Lower lobe of right lung (tissue), 2 donors: Measurements from ENCODE around the gene GCNT3. TPM values are rescaled to one million over a fixed set of nuclear protein-coding genes. Genes with fewer than 3 reads are reported as not detected.
"Not testable (repeated sequence)": the region's sequence is repeated elsewhere in the genome, so short reads cannot be mapped to it uniquely, and the experiment has no call there.

ENCODE experiments used
- ATAC-seq, 2 donors: fragments of 200-7000 bp; cut with Tn5 transposase; one replicate each; pipeline ENCODE4 v1.9.1; 2020 to 2022; ENCODE audit warnings: mild to moderate bottlenecking in 2 of 2, moderate library complexity in 2 of 2
- DNase-seq: peaks from one replicate; pipeline ENCODE4 v3.0.0-alpha.2; 2020
- H3K27ac ChIP-seq: fragments of 200-600 bp; one replicate; pipeline ENCODE4 v1.8.0; 2022
- H3K27me3 ChIP-seq: fragments of 200-600 bp; one replicate; pipeline ENCODE4 v1.8.0; 2022; ENCODE audit warnings: low read depth
- H3K36me3 ChIP-seq: fragments of 200-600 bp; one replicate; pipeline ENCODE4 v1.8.0; 2022; ENCODE audit warnings: mild to moderate bottlenecking
- H3K4me1 ChIP-seq: fragments of 200-600 bp; one replicate; pipeline ENCODE4 v1.8.0; 2022
- H3K4me3 ChIP-seq: fragments of 200-600 bp; one replicate; pipeline ENCODE4 v1.8.0; 2022; ENCODE audit warnings: mild to moderate bottlenecking
- H3K9me3 ChIP-seq: fragments of 200-600 bp; one replicate; pipeline ENCODE4 v1.8.0; 2022
- intact Hi-C: fragments of 100-400 bp; cut with DNase I; formaldehyde crosslinking; loops from one replicate; pipeline ENCODE4 v1.11.0; 2022
- total RNA-seq: library from RNA; stranded (reverse); fragmentation: NEBNext Ultra II Directional; extraction: Animal tissue kit (Norgen Biotek cat#: 25700); gene quantifications from one replicate; pipeline ENCODE4 v1.2.1, GENCODE V29; 2021
- TF ChIP-seq, protein P1 (sequence below): fragments of 200-600 bp; IDR thresholded peaks from one replicate; pipeline ENCODE4 v1.8.0; 2022; ENCODE audit warnings: antibody characterized with exemption, mild to moderate bottlenecking
- donor health status: DM: no; HTN: yes; CAD: no; lungs with severe emphysema.

The GCNT3 gene
- total RNA-seq, 1 donor from 2014 or later: 0.68 TPM

DNA sequence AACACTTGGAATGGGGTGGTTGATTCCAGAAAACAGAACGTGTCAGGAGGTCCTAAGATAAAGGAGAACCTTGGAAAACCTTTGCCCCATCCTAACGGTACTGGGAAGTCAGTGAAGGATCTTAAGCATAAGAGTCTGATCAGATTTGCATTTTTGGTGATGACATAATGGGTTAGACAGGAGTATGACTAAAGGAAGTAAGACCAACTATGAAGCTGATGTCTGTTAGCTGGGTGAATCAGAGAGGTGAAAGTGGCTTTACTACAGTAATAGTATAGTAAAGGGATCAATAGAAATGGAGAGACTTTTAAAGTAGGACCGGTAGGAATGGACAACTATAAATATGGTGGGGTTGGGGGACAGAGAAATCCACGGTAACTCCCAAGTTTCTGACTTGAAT lies 33.2 kb downstream of the GCNT3 start:
- TF ChIP-seq, protein P1, sequence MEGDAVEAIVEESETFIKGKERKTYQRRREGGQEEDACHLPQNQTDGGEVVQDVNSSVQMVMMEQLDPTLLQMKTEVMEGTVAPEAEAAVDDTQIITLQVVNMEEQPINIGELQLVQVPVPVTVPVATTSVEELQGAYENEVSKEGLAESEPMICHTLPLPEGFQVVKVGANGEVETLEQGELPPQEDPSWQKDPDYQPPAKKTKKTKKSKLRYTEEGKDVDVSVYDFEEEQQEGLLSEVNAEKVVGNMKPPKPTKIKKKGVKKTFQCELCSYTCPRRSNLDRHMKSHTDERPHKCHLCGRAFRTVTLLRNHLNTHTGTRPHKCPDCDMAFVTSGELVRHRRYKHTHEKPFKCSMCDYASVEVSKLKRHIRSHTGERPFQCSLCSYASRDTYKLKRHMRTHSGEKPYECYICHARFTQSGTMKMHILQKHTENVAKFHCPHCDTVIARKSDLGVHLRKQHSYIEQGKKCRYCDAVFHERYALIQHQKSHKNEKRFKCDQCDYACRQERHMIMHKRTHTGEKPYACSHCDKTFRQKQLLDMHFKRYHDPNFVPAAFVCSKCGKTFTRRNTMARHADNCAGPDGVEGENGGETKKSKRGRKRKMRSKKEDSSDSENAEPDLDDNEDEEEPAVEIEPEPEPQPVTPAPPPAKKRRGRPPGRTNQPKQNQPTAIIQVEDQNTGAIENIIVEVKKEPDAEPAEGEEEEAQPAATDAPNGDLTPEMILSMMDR: no peak
- ATAC-seq (no peak), DNase-seq (no peak)
- Histone ChIP-seq H3K4me3 (no peak overlapping the region), H3K9me3 (no peaks in the 10 kb centered on the region), H3K27me3 (no peaks in the 10 kb centered on the region), H3K27ac (no peak overlapping the region), H3K4me1 (no peaks in the 10 kb centered on the region), H3K36me3 (peaks cover 85% of the 10 kb centered on the region)
- intact Hi-C loops: no loop called here

DNA sequence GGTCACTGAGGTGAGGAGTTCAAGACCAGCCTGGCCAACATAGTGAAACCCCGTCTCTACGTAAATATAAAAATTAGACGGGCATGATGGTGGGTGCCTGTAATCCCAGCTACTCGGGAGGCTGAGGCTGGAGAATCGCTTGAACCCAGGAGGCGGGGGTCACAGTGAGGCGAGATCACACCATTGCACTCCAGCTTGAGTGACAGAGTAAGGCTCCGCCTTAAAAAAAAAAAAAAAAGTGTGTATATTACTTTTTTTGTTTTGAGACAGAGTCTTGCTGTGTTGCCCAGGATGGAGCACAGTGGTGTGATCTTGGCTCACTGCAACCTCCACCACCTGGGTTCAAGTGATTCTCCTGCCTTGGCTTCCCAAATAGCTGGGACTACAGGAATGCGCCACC lies 34.2 kb downstream of the GCNT3 start:
- H3K36me3 ChIP-seq: peaks cover 87% of the 10 kb centered on the region
- intact Hi-C loops, ATAC-seq, H3K4me1 ChIP-seq, H3K4me3 ChIP-seq, H3K9me3 ChIP-seq, H3K27me3 ChIP-seq, H3K27ac ChIP-seq, DNase-seq: not testable (repeated sequence)

DNA sequence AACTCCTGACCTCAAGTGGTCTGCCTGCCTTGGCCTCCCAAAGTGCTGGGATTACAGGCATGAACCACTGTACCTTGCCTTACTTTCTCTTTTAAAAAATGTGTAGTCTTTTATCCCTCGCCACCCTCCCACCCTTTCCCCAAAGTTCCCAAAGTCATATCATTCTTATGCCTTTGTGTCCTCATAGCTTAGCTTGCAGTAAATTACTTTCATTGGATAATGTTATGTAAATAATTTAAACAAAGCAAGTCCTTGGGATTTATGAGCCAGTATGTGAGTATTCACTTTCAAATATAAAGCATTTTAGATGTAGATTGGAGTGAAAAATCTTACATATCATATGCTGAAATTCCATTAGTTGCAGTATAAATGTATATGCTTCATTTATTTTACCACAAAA lies 34.7 kb downstream of the GCNT3 start:
- no peak for DNase-seq
- peaks cover 87% of the 10 kb centered on the region for H3K36me3 ChIP-seq
- intact Hi-C loops: no loop called here
- no peak for ATAC-seq
- H3K9me3 ChIP-seq: no peaks in the 10 kb centered on the region
- H3K4me1 ChIP-seq: no peaks in the 10 kb centered on the region
- no peak overlapping the region for H3K4me3 ChIP-seq
- H3K27ac ChIP-seq: no peak overlapping the region
- TF ChIP-seq, protein P1: no peak
- no peaks in the 10 kb centered on the region for H3K27me3 ChIP-seq

DNA sequence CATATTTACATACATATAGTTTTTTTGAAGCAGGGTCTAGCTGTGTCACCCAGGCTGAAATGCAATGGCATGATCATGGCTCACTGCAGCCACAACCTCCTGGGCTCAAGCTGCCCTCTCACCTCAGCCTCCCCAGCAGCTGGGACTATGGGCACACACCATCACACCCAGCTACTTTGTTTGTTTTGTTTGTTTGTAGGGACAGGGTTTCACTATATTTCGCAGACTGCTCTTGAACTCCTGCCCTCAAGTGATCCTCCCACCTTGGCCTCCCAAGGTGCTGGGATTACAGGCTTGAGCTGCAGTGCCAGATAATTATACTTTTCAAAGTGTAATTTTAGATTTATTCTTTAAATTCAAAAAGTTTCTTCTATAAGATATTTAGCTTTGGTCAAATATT lies 35.5 kb downstream of the GCNT3 start:
- H3K4me3 ChIP-seq: no peak overlapping the region
- H3K4me1 ChIP-seq: no peaks in the 10 kb centered on the region
- DNase-seq (no peak), ATAC-seq (no peak)
- no peaks in the 10 kb centered on the region for H3K27me3 ChIP-seq
- intact Hi-C loops: no loop called here
- H3K36me3 ChIP-seq: peaks cover 87% of the 10 kb centered on the region
- H3K9me3 ChIP-seq: no peaks in the 10 kb centered on the region
- H3K27ac ChIP-seq: no peak overlapping the region
- TF ChIP-seq, protein P1: no peak

DNA sequence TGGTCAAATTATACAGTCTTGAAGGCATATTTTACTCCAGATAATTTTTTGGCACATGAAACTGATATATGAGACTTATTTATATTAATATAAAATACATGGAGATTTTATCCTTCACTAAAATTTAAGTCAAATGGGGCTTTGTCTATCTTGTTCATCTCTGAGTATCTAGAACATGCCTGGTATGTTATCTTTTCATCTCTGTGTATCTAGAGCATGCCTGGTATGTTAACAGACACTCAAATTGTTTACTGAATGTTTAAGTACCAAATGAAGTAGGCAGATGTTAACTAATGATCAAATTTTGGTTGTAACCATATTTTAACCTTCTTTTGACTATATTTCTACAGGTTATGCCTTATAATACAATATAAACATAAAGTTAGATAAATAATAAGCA lies 38.0 kb downstream of the GCNT3 start:
- TF ChIP-seq, protein P1: no peak
- Histone ChIP-seq H3K27ac (no peak overlapping the region), H3K27me3 (no peaks in the 10 kb centered on the region), H3K9me3 (no peaks in the 10 kb centered on the region), H3K4me1 (peaks cover 5% of the 10 kb centered on the region), H3K36me3 (peaks cover 76% of the 10 kb centered on the region), H3K4me3 (no peak overlapping the region)
- ATAC-seq (no peak), DNase-seq (no peak)
- intact Hi-C loops: no loop called here

DNA sequence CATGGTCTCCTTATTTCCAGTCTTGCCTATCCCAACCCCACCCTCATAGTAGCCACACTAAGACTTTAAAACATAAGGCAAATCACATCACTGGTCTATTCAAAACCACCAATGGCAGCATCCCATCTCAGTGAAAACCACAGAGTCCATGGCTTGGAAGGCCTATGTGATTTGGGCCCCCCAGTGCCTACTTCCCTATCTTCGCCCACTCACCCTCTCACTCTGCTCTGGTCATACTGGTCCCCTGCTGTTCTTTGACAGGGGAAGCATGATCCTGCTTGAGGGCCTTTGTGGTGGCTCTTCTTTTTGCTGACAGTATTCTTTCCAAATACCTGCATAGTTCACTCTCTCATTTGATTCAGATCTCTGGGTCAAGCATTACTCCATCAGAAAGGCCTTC lies 42.5 kb downstream of the GCNT3 start:
- TF ChIP-seq, protein P1: no peak
- no peak overlapping the region for H3K27ac ChIP-seq

More for the DNA sequence above, 42.5 kb downstream of the GCNT3 start:
- peaks cover 31% of the 10 kb centered on the region for H3K4me1 ChIP-seq
- H3K4me3 ChIP-seq: no peak overlapping the region
- no peaks in the 10 kb centered on the region for H3K9me3 ChIP-seq
- intact Hi-C loops: no loop called here
- H3K27me3 ChIP-seq: no peaks in the 10 kb centered on the region
- H3K36me3 ChIP-seq: peaks cover 38% of the 10 kb centered on the region
- DNase-seq (no peak), ATAC-seq (no peak)
